Testis (tissue), 3 donors: Measurements from ENCODE around the gene CCR3. TPM values are rescaled to one million over a fixed set of nuclear protein-coding genes. Genes with fewer than 3 reads are reported as not detected.

ENCODE experiments used
- DNase-seq: peaks from one replicate; pipeline ENCODE4 v3.0.0-alpha.2; 2019
- H3K27ac ChIP-seq, 2 donors: fragments of 200-600 bp; sonication (generic); one replicate each; pipeline ENCODE4 v1.5.1; 2019
- H3K27me3 ChIP-seq: fragments of 200-600 bp; sonication (generic); one replicate; pipeline ENCODE4 v1.5.1; 2019
- H3K36me3 ChIP-seq: fragments of 200-600 bp; sonication (generic); one replicate; pipeline ENCODE4 v1.5.1; 2017; ENCODE audit warnings: low read depth; ENCODE audit errors: missing control alignments
- H3K4me1 ChIP-seq: fragments of 200-600 bp; sonication (generic); one replicate; pipeline ENCODE4 v1.5.1; 2019
- H3K4me3 ChIP-seq, 2 donors: fragments of 200-600 bp; sonication (generic); one replicate each; pipeline ENCODE4 v1.5.1; 2017 to 2019
- H3K9me3 ChIP-seq: fragments of 200-600 bp; sonication (generic); one replicate; pipeline ENCODE4 v1.5.1; 2017
- POLR2A ChIP-seq: fragments of 450-650 bp; IDR thresholded peaks from one replicate; pipeline ENCODE4 v1.6.1; 2017; ENCODE audit warnings: antibody characterized with exemption, mild to moderate bottlenecking, moderate library complexity
- WGBS, 2 donors: methylation state at CpG; one replicate each; pipeline ENCODE4 v1.1.5; 2018; 5-methylcytosine and 5-hydroxymethylcytosine counted together
- intact Hi-C: fragments of 100-400 bp; cut with DNase I; formaldehyde crosslinking; loops from one replicate; pipeline ENCODE4 v1.15.1; 2023; ENCODE audit warnings: low total_unique reads
- polyA plus RNA-seq: library from polyadenylated mRNA; stranded (reverse); fragments of 350-450 nt; fragmentation: Illumina TruSeq; extraction: RNeasy Lipid Tissue Mini Kit (QIAGEN cat#74804); gene quantifications from one replicate; pipeline ENCODE4 v1.2.3, GENCODE V29; 2014; ENCODE audit warnings: low read depth, low replicate concordance; ENCODE audit not compliant: insufficient read depth
- total RNA-seq, 2 donors: library from RNA; depleted of rRNA; stranded (reverse); fragments of >200 nt; gene quantifications; one replicate each; pipeline ENCODE4 v1.2.3, GENCODE V29; 2016
- TF ChIP-seq, protein P1 (sequence below), 3 experiments: fragments of 450-650 bp in 2 of 3; fragments of 200-600 bp in 1 of 3; sonication (generic) in 1 of 3; IDR thresholded peaks; one replicate each; pipeline ENCODE4 v1.5.1; 2016 to 2019; ENCODE audit warnings: antibody characterized with exemption in 3 of 3, mild to moderate bottlenecking in 2 of 3, moderate library complexity in 1 of 3

Gene CCR3
- total and polyA plus RNA-seq, 3 donors from 2014 or later = not detected

DNA sequence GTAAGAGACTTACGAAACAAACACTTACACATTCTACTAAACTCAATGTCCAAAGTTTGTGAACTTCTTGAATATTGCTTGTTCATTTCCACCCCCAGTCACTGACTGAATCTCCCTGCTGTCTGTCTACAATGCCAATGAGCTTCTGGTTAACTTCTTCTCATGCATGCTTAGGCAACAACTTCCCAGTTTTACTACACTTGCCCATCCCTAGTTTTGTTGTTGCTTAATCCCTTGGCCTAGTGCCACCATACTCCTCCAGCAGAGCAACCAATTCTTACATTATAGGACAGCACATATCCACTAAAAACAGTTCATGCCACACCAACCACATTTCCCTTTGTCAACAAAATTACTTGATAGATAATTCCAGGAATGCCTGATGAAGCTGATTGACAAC is 70.7 kb downstream of the CCR3 start:
- intact Hi-C loops = no loop called here
- 85 to 87% methylated on average over 1 of the region's 1 CpG for WGBS, 2 donors
- Histone ChIP-seq H3K36me3 (no peaks in the 10 kb centered on the region), H3K4me1 (no peaks in the 10 kb centered on the region), H3K27ac (no peak overlapping the region), H3K27me3 (no peaks in the 10 kb centered on the region), H3K9me3 (no peaks in the 10 kb centered on the region), H3K4me3 (no peak overlapping the region)
- TF ChIP-seq POLR2A = no peak
- TF ChIP-seq, protein P1, sequence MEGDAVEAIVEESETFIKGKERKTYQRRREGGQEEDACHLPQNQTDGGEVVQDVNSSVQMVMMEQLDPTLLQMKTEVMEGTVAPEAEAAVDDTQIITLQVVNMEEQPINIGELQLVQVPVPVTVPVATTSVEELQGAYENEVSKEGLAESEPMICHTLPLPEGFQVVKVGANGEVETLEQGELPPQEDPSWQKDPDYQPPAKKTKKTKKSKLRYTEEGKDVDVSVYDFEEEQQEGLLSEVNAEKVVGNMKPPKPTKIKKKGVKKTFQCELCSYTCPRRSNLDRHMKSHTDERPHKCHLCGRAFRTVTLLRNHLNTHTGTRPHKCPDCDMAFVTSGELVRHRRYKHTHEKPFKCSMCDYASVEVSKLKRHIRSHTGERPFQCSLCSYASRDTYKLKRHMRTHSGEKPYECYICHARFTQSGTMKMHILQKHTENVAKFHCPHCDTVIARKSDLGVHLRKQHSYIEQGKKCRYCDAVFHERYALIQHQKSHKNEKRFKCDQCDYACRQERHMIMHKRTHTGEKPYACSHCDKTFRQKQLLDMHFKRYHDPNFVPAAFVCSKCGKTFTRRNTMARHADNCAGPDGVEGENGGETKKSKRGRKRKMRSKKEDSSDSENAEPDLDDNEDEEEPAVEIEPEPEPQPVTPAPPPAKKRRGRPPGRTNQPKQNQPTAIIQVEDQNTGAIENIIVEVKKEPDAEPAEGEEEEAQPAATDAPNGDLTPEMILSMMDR (IDR thresholded peaks at IDR 0.05) = no peak
- DNase-seq = peak; percentile 25

GRCh38 chr3:46314517-46314916 is 72.3 kb downstream of the CCR3 start:
- H3K27ac ChIP-seq = no peak overlapping the region
- H3K36me3 ChIP-seq = no peaks in the 10 kb centered on the region
- H3K9me3 ChIP-seq = no peaks in the 10 kb centered on the region
- TF ChIP-seq, protein P1 (IDR thresholded peaks at IDR 0.05) = no peak
- TF ChIP-seq POLR2A = no peak
- no peak for DNase-seq
- intact Hi-C loops = no loop called here
- H3K4me1 ChIP-seq = no peaks in the 10 kb centered on the region
- no peak overlapping the region for H3K4me3 ChIP-seq
- no peaks in the 10 kb centered on the region for H3K27me3 ChIP-seq

- H3K4me1 ChIP-seq = no peaks in the 10 kb centered on the region
- intact Hi-C loops = no loop called here
- no peak overlapping the region for H3K4me3 ChIP-seq
- no peaks in the 10 kb centered on the region for H3K36me3 ChIP-seq
- TF ChIP-seq POLR2A = no peak
- TF ChIP-seq, protein P1 (IDR thresholded peaks at IDR 0.05) = no peak
- DNase-seq = no peak
- H3K9me3 ChIP-seq = no peaks in the 10 kb centered on the region
- H3K27me3 ChIP-seq = no peaks in the 10 kb centered on the region
- H3K27ac ChIP-seq = no peak overlapping the region
These were observed 73.9 kb downstream of the CCR3 start for GRCh38 chr3:46316206-46316605.

Other genes with a start within 250 kb of the CCR3 start
- 10 to 100 TPM; 21.7 to 24.2 TPM for gene FYCO1, start 246.6 kb upstream of the CCR3 start, total RNA-seq
- gene FYCO1, start 246.6 kb upstream of the CCR3 start, polyA plus RNA-seq = 12.8 TPM
- under 1 TPM; 0.06 to 0.16 TPM for gene XCR1, start 215.0 kb upstream of the CCR3 start, total RNA-seq
- gene XCR1, start 215.0 kb upstream of the CCR3 start, polyA plus RNA-seq = 0.34 TPM
- 1 to 10 TPM in 1 of 2 donors, under 1 TPM in 1; 0.16 to 1.8 TPM for gene CCR1, start 34.1 kb upstream of the CCR3 start, total RNA-seq
- 4.9 TPM for gene CCR1, start 34.1 kb upstream of the CCR3 start, polyA plus RNA-seq
- 1 to 10 TPM in 1 of 2 donors, not detected in 1; 1.2 TPM for gene CCR2, start 111.7 kb downstream of the CCR3 start, total RNA-seq
- 2.7 TPM for gene CCR2, start 111.7 kb downstream of the CCR3 start, polyA plus RNA-seq
- under 1 TPM in 1 of 2 donors, not detected in 1; 0.56 TPM for gene CCR5, start 128.5 kb downstream of the CCR3 start, total RNA-seq
- 3.3 TPM for gene CCR5, start 128.5 kb downstream of the CCR3 start, polyA plus RNA-seq
- under 1 TPM; 0.31 to 0.87 TPM for gene CCRL2, start 164.8 kb downstream of the CCR3 start, total RNA-seq
- gene CCRL2, start 164.8 kb downstream of the CCR3 start, polyA plus RNA-seq = 1.2 TPM
- under 1 TPM; 0.31 to 0.43 TPM for gene LTF, start 222.4 kb downstream of the CCR3 start, total RNA-seq
- gene LTF, start 222.4 kb downstream of the CCR3 start, polyA plus RNA-seq = 7.8 TPM